ENCODE data around the gene ARHGAP31. TPM values are rescaled to one million over a fixed set of nuclear protein-coding genes. Genes with fewer than 3 reads are reported as not detected.
A peak's percentile ranks its signal among the peaks of the same experiment; 100 is the strongest.
"Not testable (repeated sequence)": the region's sequence is repeated elsewhere in the genome, so short reads cannot be mapped to it uniquely, and the experiment has no call there.

ARHGAP31 gene
- total RNA-seq, 1 experiment from 2014 or later, result 10.5 TPM

DNA sequence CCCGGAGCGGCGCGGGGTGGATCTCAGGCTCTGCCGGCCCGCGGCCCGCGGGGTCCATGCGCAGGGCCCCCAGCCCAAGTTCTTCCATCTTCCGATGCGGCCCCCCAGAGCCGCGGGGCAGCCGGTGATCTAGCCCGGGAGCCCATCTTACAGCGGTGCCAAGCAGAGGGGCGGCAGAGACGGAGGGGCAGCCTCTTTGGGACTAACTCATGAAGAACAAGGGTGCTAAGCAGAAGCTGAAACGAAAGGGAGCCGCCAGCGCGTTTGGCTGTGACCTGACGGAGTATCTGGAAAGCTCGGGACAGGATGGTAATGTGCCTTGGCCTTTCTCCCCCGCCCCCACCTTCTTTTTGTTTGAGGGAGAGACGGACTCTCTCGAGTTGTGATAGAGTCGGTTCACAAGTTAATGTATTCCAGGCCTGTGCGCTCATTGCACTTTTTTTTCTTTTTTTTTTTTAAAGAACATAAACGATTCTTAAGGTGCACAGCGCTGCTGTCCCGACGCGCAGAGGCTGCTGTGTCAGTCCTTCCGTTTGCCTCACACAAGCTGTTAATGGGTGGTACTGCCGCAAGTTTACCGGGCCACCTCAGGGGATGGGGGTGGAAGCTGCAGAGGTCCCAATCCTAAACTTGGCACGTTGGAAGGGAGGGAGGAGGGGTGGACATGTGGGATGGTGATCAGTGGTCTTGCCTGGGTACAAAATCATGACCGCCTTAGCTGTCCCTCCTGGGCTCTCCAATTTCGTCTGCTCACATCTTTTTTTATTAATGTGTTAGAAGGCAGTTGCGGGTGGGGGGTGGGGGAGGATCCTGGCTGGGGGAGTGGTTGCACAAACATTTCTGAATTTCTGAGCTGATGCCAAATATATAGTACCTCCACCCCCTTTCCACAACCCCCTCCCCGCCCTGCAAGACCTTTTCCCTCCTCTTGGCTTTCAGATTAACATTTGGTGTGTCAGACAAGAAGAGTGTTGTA, 801 bp downstream of the ARHGAP31 start:
- peak; percentile 62 for DNase-seq (ENCODE audit: low read depth)

DNA sequence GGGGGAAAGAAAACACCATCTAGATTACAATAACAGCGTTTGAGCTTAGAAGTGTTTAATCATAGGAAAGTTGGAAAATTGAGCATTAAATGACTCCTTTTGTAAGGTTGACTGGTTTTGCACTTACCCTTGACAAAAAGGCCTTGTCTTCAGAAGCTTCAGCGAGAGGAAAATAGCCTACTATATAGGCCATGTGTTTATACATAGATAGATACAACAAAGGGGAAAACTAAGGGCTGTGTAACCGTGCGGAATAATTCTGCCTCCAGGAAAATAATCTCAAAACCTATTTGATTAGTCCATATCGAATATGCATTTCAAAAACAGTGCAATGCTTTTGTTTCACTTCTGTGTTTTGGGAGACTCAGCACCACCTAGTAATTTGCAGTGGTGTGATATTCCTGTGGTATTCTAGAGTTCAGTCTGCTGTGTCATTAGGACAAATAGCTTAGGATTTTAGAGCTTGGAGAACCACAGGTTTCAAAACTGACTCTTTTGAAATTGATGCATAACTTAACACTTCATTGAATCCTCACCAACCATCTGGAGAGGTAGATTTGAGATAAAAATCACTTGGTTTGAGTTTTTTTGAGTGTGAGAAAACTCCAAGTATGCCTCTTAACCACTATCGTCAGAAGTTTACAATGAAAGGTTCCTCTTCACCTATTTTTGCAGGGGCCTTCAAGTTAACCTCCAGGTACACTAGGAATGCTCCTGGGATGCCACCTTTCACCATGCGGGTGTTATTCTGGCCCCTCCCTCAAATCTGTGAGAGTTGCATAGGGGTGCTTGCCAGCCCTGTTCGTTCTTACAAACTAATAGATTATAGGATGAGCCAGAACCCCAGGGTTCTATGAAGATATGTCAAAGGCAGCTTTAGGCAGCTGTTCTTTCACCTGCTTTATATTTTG, 1.9 kb downstream of the ARHGAP31 start:
- peak; percentile 69 for DNase-seq (ENCODE audit: low read depth)

DNA sequence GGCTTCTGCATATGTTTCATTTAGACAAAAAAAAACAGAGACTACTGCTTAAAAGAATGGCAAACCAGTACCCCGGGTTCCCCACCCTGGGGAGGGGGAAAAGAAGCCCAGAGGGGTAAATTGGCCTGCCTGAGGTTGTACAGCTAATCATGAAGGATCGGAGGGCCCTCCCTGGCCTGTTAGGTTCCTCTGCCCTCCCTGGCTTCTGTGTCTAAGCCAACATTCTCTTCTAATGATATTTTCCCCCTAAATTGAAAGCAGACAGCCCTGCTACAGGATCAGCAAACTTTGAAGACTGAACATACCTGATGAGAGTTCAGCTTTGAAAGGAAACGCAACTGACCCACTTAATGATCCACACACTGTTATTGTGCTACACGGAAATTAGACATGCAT, 2.5 kb downstream of the ARHGAP31 start:
- no peak for DNase-seq (ENCODE audit: low read depth)

DNA sequence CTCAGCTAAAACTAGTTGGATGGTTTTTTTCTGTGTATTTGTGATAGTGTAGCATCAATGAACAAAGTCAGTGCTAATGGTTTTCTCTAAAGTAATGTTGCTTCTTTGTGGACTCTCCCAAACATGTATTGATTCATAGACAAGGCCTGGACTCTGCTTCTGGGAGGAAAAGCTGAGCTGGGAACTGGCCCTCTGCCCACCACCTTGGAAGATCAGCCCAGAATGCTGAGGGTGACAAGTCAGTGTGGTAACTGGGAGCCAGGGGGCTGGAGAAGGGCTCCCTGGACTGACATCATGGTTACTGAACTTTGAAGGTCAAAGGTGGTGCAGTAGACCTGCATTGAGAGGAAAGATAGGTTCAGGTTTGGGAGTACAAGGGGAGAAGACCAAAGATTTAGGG, 3.0 kb downstream of the ARHGAP31 start:
- DNase-seq (ENCODE audit: low read depth), result peak; percentile 57

DNA sequence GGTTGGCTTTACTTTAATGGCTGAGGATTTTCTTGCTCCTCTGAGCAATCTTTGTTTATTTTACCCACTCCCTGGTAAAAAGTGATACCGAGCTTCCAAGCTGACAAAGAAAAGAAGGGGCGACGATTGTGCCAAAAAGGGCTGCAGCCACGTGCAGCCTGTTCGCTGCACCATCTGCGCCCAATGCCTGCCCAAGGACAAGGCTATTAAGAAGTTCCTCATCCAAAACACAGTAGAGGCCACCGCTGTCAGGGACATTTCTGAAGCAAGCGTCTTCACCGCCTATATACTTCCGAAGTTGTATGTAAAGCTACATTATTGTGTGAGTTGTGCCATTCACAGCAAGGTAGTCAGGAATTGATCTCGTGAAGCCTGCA, 4.4 kb downstream of the ARHGAP31 start:
- no peak for DNase-seq (ENCODE audit: low read depth)

DNA sequence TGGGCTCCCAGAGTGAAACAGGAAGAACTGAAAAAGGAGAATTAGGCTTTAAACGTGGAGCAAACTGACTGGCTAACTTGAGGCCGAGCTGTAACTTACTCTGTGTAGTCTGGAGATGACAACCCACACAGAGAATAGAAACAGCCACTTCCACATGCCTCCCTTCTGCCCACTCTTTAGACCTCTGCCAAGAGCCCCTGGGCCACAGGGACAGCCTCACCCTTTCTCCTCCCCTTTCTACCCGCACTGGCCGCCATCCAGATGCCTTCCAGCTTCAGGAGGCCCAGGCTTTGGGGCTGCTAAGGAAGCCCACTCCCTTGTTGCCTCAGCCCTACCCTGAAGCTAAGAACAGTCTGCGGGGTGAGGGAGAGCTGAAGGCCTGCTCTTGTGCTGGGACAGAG, 6.8 kb downstream of the ARHGAP31 start:
- no peak for DNase-seq (ENCODE audit: low read depth)

DNA sequence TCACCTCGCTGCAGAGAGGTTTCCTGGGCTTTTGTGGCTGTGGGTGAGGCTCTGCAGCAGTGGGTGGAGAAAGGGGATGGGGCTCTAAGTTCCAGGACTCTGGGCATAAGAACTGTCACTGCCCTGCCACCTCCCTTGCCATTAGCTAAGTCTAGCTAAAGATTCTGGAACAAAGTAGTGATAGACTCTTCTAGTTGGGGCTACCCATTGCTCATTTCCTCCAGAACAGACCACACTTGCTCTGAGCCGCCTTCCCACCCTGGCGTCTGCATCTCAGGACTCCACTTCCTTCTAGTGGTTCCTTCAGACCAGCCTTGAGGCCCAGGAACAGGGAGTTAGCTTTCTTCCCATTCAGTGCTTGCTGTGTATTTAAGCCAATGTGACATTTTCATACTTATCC, 7.5 kb downstream of the ARHGAP31 start:
- DNase-seq (ENCODE audit: low read depth), result no peak

DNA sequence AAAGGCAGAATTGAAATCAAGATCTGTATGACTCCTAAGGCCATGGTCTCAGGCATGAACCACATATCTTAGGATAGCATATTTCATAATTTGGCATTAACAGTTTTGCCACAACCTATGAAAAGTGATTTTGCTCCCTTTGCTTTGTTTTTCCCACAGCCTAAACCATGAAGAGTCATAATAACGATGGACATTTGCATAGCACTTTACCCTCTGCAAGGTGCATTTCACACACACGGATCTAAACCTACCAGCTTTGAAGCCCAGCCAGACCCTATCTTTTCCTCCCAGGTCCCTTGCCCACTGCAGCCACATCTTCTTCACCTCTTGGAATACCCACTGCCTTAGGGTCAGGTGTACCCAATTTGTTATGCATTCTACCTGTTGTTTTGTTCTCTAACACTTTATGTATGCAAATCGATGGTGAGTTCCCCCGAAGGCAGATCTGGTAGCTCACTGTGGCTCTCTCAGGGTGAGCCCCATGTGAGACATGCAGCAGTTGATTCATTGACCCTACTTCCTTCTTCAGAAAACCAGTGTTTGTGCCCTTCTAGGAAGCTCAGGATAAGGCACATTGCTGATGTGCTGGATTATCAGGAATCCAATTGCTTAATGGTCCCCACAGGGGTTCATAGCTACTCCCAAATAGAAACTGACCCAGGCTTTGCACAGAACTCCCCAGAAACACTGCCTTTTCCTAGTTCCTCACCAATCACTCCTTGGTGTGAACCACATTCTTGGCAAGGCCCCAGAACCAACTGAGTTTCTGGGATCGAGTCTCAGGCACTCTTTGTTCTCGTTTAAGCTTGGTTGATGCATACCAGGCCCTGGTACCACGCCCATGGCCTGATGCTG, 8.7 kb downstream of the ARHGAP31 start:
- DNase-seq (ENCODE audit: low read depth), result peak; percentile 63

DNA sequence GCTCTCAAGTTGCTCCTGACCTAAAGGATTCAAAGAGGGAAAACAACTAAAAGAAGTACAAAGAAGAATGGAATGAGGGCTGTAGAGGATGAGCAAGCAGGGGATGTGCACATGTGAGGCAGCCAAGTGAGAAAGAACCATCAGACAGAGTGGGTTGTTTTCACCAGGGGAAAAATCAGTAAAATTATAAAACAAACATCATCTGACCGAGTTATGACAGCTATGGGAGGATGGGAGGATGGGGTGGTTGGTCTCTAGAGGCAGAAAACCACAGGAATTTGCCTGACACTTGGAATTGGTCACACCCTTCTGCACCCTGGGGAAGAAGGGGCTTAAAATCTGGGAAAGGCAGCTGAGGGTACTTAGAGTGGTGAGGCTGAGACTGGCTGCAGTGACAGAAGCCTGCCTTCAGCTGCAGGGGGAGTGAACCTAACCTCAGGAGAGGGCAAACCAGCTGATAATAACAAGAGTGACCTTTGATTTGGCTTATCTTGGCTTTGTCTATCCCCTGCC, 10.1 kb downstream of the ARHGAP31 start:
- peak; percentile 75 for DNase-seq (ENCODE audit: low read depth)

DNA sequence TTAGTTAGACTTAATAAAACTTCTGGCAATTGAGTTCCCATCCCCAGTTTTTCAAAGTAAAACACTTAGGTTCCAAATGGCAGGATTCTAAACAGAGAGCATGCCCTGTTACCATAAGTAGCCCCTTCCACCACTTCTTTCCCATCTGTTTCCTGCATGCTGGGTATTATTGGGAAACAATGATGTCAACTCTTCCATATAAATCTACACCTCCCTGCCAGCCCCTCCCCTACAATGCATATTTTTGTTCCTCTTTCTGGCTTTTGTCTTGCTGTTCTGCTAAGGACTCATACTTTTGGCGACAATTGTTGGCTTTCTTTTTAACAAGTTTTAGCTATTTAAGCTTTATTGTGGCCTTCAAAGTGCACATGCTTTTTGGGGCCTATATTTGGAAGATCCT, 11.1 kb downstream of the ARHGAP31 start:
- DNase-seq (ENCODE audit: low read depth), result no peak

DNA sequence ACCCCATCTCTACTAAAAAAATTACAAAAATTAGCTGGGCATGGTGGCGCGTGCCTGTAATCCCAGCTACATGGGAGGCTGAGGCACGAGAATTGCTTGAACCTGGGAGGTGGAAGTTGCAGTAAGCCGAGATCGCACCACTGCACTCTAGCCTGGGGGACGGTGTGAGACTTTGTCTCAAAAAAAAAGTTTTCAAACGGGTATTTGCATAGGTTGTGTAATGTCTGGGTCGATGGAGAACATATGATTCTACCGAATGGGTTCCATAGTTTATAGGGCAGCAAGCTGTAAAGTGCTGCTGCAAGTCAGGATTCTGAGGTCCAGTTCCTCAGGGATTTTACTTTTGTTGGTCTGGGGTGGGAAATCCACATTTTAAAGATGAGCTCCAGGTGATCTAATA, 12.2 kb downstream of the ARHGAP31 start:
- DNase-seq (ENCODE audit: low read depth), result not testable (repeated sequence)

DNA sequence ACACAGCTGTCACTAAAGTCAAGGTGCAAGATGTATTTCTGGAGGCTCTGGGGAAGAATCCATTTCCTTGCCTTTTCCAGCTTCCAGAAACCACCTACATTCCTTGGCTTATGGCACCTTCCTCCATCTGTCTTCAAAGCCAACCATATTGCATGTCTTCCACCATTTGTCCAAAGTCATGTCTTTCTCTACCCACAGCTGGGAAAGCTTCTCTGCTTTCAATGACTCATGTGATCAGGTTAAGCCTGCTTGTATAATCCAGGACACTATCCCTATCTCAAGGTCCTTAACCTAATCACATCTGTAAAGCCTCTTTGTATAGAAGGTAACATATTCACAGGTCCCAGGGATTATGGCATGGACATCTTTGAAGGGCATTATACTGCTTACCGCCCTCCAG, 14.2 kb downstream of the ARHGAP31 start:
- DNase-seq (ENCODE audit: low read depth), result peak; percentile 48

DNA sequence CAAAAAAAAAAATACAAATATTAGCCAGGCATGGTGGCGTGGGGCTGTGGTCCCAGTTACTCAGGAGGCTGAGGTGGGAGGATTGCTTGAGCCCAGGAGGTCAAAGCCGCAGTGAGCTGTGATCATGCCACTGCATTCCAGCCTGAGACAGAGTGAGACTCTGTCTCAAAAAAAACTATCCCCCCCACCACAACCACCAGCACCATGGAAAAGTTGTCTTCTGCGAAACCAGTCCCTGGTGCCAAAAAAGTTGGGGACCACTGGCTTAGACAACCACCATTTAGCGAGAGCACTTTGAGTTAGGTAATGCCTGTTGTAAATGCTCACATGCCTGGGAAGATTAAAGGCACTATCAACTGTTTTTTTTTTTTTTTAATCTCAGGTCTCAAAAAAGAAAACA, 15.4 kb downstream of the ARHGAP31 start:
- no peak for DNase-seq (ENCODE audit: low read depth)

DNA sequence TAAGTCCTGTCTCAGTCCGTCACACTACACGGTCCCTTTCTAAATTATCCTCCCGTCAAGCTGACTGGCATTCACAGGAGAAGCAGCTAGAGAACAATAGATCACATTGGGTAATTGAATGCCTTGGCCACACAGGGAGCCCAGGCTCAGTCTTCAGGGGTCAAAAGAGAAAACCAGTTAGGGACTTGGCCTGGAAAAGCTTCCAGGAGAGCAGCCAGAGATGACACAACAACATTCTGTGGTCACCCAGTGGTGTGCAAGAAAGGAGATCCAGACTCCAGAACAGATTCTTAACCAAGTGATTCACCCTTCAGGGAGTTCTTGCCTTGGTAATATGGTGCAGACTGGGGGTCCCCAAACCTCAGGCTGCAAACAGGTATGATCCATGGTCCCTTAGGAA, 15.9 kb downstream of the ARHGAP31 start:
- peak; percentile 100 for DNase-seq (ENCODE audit: low read depth)

DNA sequence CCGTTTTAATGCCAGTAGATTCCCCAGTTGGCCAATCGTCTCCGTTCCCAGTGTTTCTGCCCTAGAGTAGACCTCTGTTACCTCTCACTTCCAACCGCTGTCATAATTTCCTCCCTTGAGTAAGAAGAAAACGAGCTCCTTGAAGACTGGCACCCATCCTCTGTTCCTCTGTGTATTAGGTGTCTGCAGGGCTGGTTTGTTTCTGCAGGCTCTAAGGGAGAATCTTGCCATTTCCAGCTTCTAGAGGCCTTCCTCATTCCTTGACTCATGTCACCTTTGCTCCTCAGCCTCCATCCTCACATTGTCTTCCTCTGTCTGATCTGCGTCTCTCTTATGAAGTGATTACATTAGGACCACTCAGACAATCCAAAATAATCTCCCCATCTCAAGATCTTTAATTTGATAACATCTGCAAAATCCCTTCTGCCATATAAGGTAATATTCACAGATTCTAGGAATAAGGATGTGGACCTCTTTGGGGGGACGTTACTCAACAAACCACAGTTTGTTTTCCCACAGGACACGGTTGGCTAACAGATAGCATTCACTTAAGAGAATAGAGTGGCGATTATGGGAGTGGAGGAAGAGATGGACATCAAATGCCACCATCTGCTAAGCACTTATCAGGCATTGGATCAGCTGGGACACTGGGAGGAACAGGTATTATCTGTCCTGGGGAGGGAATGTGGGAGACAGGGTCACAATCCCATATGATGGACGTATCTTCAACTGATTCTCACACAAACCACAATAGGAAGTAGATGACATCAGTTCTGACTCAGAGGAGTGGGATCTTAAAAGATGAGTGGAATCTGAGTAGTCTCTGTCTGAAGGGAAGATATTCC, 17.1 kb downstream of the ARHGAP31 start:
- peak; percentile 94 for DNase-seq (ENCODE audit: low read depth)

DNA sequence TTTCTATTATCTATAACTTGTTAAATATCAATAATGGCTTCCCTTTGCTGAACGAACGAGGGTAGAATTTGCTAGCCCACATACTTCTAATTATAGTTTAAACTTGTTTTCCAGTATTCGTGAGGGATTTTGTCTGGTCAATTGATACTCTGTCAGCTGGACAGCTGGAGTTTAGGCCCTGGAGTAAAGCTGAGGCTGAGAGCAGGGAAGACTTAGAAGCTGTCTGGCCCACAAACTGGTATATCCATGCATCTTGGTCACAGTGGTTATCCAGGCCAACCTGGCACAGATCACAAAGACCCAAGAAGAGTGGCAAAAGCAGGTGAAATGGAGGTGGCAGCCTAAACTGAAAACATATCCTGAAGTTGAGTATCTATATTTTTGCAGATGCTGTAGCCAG, 19.3 kb downstream of the ARHGAP31 start:
- no peak for DNase-seq (ENCODE audit: low read depth)

DNA sequence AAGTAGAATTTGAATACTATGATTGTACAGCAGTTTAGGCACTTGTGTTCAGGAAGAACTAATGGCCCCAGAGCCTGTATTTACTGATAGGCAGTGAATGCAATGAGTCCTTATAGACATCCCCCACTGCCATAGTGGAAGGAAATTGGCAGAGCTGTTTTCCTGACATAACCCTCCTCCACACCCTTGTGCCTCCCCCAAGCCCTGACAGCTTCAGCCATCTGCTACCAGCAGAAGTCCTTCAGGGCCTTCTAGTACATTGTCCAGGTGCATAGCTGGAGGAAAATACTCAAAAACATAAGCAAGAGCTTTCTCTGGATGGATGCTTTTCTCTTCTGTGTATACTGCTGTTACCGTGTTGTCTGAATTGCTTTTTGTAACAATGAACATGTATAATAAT, 20.6 kb downstream of the ARHGAP31 start:
- no peak for DNase-seq (ENCODE audit: low read depth)

DNA sequence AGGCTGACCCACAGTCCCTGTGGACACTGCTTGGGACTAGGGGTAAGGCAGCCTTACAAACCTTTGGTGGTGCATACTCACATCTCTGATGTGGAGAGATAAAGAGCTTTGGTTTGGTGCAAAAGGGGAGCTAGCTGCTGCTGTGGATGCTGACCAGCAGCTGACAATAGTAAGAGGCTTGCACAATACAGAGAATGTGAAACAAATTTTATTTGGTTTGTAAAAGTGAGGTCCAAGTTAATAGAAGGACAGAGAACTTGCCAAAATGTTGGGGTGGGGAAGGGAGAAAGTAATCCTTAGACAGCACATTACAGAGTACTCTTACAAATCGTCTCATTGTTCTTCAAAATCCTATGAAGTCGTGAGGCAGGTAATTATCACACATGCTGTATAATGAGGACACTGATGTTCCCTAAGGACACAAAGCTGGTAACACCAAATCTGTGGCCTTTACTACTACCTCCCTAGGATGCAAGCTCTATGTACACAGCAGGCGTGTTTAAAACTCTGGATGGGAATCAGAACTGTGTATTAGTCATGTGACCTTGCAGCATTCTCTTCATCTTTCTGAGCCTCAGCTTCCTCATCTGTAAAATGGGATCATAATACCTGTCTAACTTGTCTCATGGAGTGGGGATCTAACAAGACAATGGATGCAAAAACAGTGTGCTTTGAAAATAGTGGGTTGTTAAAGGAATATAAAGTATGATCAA, 21.6 kb downstream of the ARHGAP31 start:
- no peak for DNase-seq (ENCODE audit: low read depth)

DNA sequence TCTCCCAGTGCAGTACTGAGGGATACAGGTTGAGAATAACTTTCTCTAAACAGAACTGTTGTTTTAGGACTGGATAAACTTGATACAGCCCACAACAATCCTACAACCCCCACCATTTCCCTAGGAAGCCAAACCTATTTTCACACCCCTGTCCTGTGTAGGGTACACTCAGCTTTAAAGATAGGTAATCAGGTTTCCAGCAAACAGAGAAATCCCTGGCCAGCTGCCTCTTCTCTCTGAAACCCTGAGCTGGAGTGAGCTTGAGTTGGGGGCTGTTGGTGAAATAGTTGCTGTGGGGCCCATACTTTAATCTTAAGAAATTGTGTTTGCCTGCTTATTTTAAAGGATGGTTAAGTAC, 22.1 kb downstream of the ARHGAP31 start:
- DNase-seq (ENCODE audit: low read depth), result no peak

DNA sequence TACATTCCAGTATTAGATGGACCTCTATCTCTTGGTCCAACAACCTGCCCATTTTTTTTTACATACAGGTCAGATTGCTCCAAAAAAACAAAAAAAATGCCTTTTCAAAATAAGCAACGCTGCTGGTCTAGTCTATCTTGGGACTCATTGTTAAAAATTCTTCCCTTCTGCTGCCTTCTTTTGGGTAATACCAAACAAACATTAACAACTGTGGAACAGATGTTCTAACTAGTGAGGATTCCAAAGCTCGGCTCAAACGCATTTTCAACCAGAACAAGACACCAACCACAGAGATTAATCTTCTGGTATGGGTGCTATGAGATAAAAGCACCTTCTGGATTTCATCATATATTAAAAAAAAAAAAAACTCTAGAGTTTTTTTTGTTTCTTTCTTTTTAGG, 24.7 kb downstream of the ARHGAP31 start:
- no peak for DNase-seq (ENCODE audit: low read depth)

Measured in M059J (cell line).